Stimulated activated CD4-positive, alpha-beta T cell treated with anti-CD3 and anti-CD28 coated beads, Interleukin-4, amount 100 ng/mL, for 24 hours (primary cell): ENCODE results near the gene BPIFB4.
"Not testable (repeated sequence)": the region's sequence is repeated elsewhere in the genome, so short reads cannot be mapped to it uniquely, and the experiment has no call there.

Experiments used
- DNase-seq: peaks from one replicate; pipeline ENCODE4 v3.0.0-alpha.2; 2020

BPIFB4 gene

DNA sequence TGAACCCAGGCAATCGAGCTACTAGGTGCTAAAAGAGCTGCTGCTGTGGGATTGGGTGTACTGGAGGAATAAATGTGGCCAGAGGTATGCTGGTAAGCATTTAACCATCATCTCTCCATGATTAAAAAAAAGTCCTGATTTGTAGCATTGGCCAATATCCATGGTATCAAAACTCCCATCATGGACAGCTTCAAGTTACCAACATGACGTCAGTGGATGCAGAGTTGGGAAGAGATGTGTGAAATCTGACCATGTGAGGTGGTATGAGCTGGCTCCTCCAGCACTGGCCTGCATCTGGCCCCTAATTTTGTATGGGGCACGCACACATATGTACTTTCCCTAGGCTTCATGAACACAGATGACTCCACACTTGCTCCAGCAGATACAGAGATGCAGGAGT, 11.7 kb downstream of the BPIFB4 start:
- DNase-seq, result no peak

- DNase-seq, result no peak
These were observed 12.2 kb downstream of the BPIFB4 start for GRCh38 chr20:33091693-33092092.

- no peak for DNase-seq
These were observed 12.9 kb downstream of the BPIFB4 start for GRCh38 chr20:33092361-33092760.

GRCh38 chr20:33093074-33093473, 13.6 kb downstream of the BPIFB4 start:
- no peak for DNase-seq

GRCh38 chr20:33093582-33093981, 14.1 kb downstream of the BPIFB4 start:
- no peak for DNase-seq

DNA sequence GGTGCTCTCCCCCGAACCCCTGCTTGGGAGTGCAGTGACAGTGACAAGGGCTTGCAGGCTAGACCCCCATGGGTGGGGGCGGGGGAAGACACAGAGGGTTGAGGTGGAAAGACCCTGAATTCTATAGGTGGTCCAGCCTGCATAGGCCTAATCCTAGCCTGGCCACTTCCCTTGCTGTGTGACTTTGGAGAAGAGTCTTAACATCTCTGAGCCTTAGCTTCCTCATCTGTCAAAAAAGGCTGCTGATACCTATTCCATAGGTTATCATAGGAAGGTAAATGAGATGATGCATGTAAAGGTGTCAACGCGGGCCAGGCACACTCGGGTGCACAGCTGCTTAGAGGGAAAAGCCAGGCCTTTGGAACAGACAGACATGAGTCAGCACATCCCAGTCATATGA, 15.8 kb downstream of the BPIFB4 start:
- no peak for DNase-seq

GRCh38 chr20:33095902-33096584, 16.6 kb downstream of the BPIFB4 start:
- peak; percentile 42 for DNase-seq

DNA sequence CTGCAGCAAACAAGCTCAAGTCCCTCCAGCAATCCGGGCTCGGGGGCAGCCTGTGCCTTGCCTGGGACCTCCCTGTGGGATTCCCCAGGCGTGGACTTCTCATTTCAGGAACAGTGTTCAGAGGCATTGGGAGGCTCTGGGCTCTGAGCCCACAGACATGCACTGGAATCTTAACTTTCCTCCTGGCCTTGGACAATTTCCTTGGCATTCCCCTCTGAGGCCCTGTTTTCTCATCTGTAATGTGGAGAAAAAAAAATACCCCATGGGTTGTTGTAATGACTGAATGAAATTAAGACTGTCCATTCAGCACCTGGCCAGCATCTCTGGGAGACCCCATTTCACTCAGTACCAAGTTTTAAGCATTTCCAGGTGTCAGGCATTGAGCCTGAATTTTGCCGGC, 17.6 kb downstream of the BPIFB4 start:
- no peak for DNase-seq

DNA sequence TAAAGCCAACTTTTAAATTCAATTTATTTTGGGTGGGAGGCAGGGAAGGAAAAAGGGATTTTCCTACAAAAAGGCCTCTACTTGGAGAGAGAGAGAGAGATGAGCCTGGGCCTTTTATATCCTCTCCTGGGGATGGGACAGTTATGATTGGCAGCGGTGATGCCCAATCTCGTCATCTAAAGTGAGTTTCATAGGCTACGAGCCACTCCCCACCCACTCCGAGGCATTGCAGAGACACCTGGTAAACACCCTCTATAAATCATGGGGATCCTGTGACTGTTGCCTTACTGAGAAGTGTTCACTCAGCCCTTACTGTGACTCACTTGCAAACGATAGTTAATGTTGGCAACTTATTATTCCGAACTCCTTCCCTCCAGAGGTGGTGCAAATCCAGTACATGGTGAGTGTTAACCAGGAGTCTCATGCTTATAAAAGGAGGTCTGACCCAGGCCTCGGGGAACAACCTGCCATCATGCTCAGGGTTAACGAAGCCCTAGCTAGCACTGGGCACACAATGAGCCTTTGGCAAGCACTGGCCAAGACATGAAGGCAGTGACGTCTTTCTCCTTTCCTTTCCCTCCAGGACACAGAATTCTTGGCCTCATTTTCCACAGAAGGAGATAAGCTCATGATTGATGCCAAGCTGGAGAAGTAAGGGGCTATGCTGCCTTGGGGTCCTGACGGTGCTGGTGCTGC, 20.5 kb downstream of the BPIFB4 start:
- no peak for DNase-seq

DNA sequence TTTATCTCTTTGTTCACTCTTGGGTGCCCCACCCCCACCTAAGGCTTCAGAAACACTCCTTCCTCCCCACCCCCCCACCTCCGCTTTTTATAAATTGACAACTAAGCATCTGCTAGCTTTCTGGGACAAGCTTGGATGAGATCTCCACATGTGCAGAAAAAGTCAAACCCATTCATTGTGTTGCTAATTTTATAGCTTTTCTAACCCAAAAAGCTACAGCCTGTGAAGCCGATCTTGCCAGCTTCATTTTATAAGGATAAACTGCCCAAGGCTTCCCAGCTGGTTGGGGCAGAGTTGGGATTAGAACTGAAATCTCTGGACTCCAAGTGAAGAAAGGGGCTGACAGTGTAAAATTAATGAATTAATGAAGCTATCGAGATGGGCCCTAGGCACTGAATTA, 24.1 kb downstream of the BPIFB4 start:
- DNase-seq, result no peak

GRCh38 chr20:33104336-33104735, 24.9 kb downstream of the BPIFB4 start:
- DNase-seq, result no peak

DNA sequence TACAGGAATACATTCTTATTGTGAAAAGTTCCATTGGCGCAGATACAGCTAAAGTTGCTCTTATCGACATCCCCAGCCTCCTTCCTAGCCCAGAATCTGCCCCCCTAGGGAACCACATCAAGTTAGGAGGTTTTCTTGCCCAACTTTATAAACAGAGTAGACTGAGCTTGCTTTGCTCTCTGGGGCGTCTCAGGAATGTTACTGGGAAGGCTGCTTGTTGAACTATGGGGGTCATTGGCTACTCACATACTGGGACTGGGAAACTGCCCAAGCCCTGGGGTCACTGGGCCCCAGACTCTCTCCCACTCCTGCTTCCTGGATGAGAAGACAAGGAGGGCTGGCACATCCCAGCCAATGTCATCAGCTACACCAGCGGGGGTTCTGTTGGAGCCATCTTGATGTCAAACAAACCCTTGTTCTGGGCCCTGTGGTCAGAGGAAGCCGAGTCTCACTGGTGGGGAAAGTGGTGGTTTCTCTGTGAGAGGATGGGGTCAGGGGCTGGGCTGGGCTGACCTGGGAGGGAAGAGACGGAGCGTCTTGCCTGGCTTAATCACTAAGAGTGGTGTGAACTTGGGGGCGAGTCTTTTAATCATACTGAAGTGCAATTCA, 26.0 kb downstream of the BPIFB4 start:
- no peak for DNase-seq

- not testable (repeated sequence) for DNase-seq
These were observed 26.7 kb downstream of the BPIFB4 start for GRCh38 chr20:33106058-33106620.

DNA sequence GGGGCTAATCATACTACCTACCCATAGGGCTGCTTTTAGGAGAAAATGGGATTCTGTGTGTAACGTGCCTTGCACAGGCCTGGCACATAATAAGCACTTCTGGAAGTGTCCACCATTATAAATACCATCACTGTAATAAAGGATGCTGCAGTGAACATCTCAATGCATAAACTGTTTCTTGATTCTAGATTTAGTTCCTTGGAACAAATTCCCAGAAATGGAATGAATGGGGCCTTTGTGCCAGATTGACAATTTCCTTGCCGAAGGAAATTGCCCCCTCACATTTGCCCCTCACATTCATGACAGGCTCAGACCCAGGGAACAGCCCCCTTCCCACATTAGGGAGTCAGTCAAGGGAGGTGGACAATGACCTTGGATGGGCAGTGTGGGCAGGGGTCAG, 29.2 kb downstream of the BPIFB4 start:
- no peak for DNase-seq

DNA sequence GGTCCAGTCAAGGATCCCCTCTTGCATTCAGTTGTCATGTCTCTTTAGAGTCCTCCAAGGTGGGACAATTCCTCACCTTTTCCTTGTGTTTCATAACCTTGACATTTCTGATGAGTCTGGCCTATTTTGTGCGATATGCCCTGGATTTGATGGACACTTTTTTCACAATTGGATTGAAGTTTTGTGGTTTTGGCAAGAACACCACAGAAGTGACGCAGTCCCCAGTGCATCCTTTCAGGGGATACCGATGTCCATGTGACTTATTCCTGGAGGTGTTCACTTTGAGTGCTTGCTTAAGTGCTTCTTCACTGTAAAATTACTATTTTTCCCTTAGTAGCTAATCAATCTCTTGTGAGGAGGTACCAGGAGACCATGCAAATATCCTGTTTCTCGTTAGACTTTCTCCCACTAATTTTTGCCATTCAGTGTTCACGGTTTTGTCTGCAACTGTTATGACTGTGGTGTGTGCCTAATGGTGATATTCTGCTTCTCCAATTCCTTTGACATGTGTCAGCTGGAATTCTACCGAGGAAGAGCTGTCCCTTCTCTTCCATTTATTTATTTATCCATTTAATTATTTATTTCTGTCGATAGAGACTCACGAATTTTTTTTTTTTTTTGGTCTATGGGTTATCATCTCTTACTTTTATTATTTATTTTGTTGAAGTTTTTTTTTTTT, 30.8 kb downstream of the BPIFB4 start:
- DNase-seq, result no peak

- no peak for DNase-seq
These were observed 31.9 kb downstream of the BPIFB4 start for GRCh38 chr20:33111306-33111705.

GRCh38 chr20:33112547-33113386, 33.3 kb downstream of the BPIFB4 start:
- DNase-seq, result no peak

- no peak for DNase-seq
These were observed 34.0 kb downstream of the BPIFB4 start for GRCh38 chr20:33113387-33113908.

DNA sequence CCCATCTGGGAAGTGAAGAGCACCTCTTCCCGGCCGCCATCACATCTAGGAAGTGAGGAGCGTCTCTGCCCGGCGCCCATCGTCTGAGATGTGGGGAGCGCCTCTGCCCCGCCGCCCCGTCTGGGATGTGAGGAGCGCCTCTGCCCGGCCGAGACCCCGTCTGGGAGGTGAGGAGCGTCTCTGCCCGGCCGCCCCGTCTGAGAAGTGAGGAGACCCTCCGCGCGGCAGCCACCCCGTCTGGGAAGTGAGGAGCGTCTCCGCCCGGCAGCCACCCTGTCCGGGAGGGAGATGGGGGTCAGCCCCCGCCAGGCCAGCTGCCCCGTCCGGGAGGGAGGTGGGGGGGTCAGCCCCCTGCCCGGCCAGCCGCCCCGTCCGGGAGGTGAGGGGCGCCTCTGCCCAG, 36.1 kb downstream of the BPIFB4 start:
- not testable (repeated sequence) for DNase-seq

GRCh38 chr20:33119725-33120720, 40.6 kb downstream of the BPIFB4 start:
- DNase-seq, result no peak

DNA sequence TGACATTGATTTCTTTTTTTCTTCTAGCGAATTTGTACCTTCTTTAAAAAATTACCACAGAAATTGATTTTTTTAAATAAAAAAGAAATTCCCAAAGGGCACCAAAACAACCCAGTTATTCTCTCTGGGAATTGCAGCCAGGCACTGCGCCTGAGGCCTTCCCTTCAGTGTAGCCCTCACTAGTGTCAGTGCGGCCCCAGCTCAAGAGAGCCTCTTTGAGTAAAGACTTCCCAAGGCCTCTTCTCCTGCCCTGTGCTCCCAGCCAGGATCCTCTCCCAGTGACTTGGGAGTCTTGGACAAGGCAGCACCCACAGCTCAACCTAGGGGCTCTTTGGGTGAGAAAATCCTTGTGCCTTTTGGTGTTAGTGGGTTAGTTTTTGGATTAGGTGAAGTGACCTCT, 41.5 kb downstream of the BPIFB4 start:
- no peak for DNase-seq
